Measurements from ENCODE around the gene LGALS14. TPM values are rescaled to one million over a fixed set of nuclear protein-coding genes. Genes with fewer than 3 reads are reported as not detected.
"Not testable (repeated sequence)": the region's sequence is repeated elsewhere in the genome, so short reads cannot be mapped to it uniquely, and the experiment has no call there.

The LGALS14 gene
- total and polyA plus RNA-seq, 2 of the 8 experiments (the other 6 are each of a cell fraction or from before 2014, with no cell fraction given), result 0.50 to 0.77 TPM

DNA sequence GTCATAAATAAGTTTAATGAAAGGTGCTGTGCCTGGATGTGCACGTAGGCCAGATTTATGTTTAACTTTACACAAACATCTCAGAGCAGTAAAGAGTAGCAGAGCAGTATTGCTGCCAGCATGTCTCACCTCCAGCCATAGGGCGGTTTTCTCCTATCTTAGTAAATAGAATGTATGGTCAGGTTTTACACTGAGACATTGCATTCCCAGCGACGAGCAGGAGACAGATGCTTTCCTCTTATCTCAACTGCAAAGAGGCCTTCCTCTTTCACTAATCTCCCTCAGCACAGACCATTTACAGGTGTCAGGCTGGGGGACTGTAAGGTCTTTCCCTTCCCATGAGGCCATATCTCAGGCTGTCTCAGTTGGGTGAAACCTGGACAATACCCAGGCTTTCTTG lies 15.6 kb upstream of the LGALS14 start:
- H2BK12ac ChIP-seq (ENCODE audit: low read depth, low read length); H3K9ac ChIP-seq (replicated peaks in 1 of 4; ENCODE audit: extremely low read depth in 1 of 4, low read depth in 3 of 4, low read length in 3 of 4); H3K4me2 ChIP-seq (ENCODE audit: insufficient read depth in 1 of 2, low read depth in 2 of 2, low read length in 2 of 2); POLR2A ChIA-PET (ENCODE audit: partially characterized antibody); H2BK15ac ChIP-seq (ENCODE audit: low read length); H3K23ac ChIP-seq (ENCODE audit: insufficient read length); H3K27ac ChIP-seq (ENCODE audit: low read depth, low read length); H3K4me3 ChIP-seq (ENCODE audit: extremely low read depth in 1 of 4, insufficient read depth in 2 of 4, low read depth in 3 of 4, low read length in 4 of 4); H4K91ac ChIP-seq (replicated peaks; ENCODE audit: insufficient read length, low read length); H3K56ac ChIP-seq (replicated peaks; ENCODE audit: insufficient read length, low read depth, low read length); H3K4ac ChIP-seq (replicated peaks; ENCODE audit: insufficient read length, low read depth, low read length); H3K79me2 ChIP-seq (ENCODE audit: control insufficient read depth in 1 of 2, insufficient read depth in 2 of 2, low read length in 2 of 2); H3K79me1 ChIP-seq (ENCODE audit: low read depth, low read length); H3K23me2 ChIP-seq (ENCODE audit: low read depth, low read length); H4K20me1 ChIP-seq (replicated peaks in 1 of 2; ENCODE audit: control insufficient read depth in 1 of 2, insufficient read depth in 2 of 2, low read length in 2 of 2); H2AK5ac ChIP-seq (ENCODE audit: low read depth, low read length); FAIRE-seq; H4K8ac ChIP-seq (ENCODE audit: extremely low read depth, insufficient read depth, low read length); H3K36me3 ChIP-seq (ENCODE audit: control insufficient read depth in 2 of 4, insufficient read depth in 4 of 4, low read length in 3 of 4); H2BK120ac ChIP-seq (replicated peaks; ENCODE audit: low read depth, low read length); H3K18ac ChIP-seq (ENCODE audit: extremely low read depth, low read length); CTCF ChIA-PET (ENCODE audit: partially characterized antibody); H3K27me3 ChIP-seq (replicated peaks in 1 of 4; ENCODE audit: control insufficient read depth in 3 of 4, extremely low read depth in 1 of 4, insufficient read depth in 3 of 4, low read length in 3 of 4); H2BK20ac ChIP-seq (ENCODE audit: low read length); H4K5ac ChIP-seq (ENCODE audit: insufficient read length, low read depth, low read length); H2BK5ac ChIP-seq (ENCODE audit: low read depth, low read length); H3K14ac ChIP-seq (ENCODE audit: insufficient read length); H3K9me3 ChIP-seq (ENCODE audit: insufficient read depth in 2 of 2, low read depth in 1 of 2, low read length in 1 of 2); H2AFZ ChIP-seq (ENCODE audit: low read length); H3K4me1 ChIP-seq (replicated peaks in 1 of 4; ENCODE audit: control insufficient read depth in 3 of 4, insufficient read depth in 4 of 4, low read length in 3 of 4): not testable (repeated sequence)
- DNase-seq (ENCODE audit: low read depth in 1 of 2, low spot score in 2 of 2), result peak in 1 of 2 experiments; percentile 16
- 86% methylated on average over 4 of the region's 4 CpGs; no CpG with 5 or more reads in 1 of the 2 experiments for WGBS, 2 experiments (ENCODE audit: extremely low coverage in 1 of 2, insufficient coverage in 1 of 2, insufficient read length in 1 of 2, insufficient replicate concordance in 2 of 2, low coverage in 1 of 2, low lambda C conversion rate in 2 of 2, missing lambda C conversion rate in 1 of 2)

All from H1 (cell line).